ENCODE results near the gene ZNF106.

The ZNF106 gene

DNA sequence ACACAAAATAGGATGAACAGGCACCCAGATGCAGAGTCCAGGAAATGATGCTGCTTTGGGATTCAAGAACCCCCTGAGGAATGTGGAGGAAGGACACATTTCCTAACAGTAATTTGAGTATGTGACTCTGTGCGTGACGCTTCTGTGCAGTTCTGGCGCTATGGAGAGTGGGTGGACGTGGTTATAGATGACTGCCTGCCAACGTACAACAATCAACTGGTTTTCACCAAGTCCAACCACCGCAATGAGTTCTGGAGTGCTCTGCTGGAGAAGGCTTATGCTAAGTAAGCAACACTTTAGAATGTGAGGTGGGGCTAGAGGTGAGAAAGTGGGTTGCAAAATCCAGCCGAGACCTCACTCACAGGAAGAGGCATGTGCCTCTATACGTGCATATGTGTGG is 103.3 kb downstream of the ZNF106 start:
- ChIA-PET CTCF (interaction anchor here (1.1 to 7.1 kb wide), 7 partner anchors 12 to 249 kb away, joined by 3 to 58 read pairs (median 3); no protein-coding TSS in a partner anchor), POLR2A (no interaction called here)
- DNase-seq (ENCODE audit: low read depth, low spot score) = no peak
- no peak overlapping the region for H3K4me3 ChIP-seq (ENCODE audit: low read depth, low read length)
- TF ChIP-seq, protein P1, sequence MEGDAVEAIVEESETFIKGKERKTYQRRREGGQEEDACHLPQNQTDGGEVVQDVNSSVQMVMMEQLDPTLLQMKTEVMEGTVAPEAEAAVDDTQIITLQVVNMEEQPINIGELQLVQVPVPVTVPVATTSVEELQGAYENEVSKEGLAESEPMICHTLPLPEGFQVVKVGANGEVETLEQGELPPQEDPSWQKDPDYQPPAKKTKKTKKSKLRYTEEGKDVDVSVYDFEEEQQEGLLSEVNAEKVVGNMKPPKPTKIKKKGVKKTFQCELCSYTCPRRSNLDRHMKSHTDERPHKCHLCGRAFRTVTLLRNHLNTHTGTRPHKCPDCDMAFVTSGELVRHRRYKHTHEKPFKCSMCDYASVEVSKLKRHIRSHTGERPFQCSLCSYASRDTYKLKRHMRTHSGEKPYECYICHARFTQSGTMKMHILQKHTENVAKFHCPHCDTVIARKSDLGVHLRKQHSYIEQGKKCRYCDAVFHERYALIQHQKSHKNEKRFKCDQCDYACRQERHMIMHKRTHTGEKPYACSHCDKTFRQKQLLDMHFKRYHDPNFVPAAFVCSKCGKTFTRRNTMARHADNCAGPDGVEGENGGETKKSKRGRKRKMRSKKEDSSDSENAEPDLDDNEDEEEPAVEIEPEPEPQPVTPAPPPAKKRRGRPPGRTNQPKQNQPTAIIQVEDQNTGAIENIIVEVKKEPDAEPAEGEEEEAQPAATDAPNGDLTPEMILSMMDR (IDR thresholded peaks at IDR 0.05; ENCODE audit: insufficient read depth, low read length, missing control alignments) = no peak

DNA sequence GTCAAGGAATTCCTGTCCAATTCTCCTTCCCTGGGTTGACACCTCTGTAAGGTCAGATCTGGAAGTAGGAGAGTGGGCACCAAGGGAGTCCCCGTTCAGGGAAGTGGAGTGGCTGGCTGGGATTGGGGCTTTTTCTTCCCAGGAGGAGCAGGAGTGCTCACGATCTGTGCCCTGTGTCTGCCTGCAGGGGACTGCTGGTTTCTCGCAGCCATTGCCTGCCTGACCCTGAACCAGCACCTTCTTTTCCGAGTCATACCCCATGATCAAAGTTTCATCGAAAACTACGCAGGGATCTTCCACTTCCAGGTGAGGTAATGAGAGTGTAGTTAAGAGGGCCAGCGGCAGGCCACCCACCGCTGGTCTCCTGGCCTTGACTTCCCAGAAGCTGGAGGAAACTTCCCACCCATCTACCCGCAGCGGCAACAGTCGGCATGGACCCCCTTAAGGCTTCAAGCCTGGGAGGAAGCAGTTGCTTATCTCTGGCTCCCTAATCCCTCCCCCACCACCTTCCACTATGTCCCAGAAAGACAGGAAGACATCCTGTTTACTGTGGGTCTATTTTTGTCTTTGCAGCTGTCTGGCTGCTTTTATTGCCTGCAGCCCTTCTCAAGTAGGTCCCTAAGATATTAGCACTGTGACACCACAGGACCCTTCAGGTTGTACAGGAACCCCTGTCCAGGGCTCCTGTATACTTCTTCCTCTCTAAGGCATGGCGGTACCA is 104.8 kb downstream of the ZNF106 start:
- TF ChIP-seq, protein P1 (IDR thresholded peaks at IDR 0.05; ENCODE audit: insufficient read depth, low read length, missing control alignments) = no peak
- CTCF ChIA-PET = interaction anchor here (0.9 to 7.1 kb wide), 22 partner anchors 10 to 397 kb away, joined by 3 to 58 read pairs (median 6); partner anchors contain the start of genes CAPN3 and VPS39
- DNase-seq (ENCODE audit: low read depth, low spot score) = no peak
- H3K4me3 ChIP-seq (ENCODE audit: low read depth, low read length) = no peak overlapping the region
- POLR2A ChIA-PET = interaction anchor here (0.7 to 1.2 kb wide), 2 partner anchors 113 to 443 kb away, joined by 3 to 4 read pairs; partner anchors contain the start of genes GANC and TMEM87A

DNA sequence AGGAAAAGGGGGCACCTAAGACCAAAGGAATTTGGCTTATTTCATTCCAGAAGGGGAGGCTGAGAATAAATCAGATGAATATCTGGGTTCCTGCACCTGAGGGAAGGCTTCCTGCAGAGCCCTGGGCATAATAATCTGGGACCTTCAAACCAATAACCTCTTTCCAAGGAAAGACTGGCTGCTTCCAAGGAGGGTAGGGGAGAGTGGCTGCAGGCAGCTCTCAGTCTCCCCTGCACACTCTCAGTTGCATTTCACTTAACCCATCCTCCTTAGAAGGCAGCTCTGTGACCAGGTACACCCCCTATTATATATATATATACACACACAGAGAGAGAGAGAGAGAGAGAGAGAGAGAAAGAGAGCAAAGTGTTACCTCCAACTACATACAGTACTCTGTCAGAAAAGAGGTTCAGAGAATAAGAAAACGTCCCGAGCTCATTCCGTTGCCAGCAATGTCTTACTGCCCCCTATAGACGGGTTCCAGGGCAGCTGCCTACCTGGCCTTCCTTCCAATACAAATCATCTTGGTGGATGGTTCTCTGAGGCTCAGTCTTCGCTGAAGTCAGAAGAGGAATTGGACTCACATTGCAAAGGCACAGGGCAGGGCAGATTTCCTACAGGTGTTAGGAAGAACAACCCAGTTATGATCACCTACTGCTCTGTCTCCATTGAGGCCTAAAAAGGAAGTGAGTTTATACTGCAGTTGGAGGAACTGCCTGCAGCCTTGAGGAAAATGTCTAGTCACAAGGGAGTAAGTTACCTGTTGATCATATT is 105.5 kb downstream of the ZNF106 start:
- POLR2A ChIA-PET = interaction anchor here (1.2 kb wide), 1 partner anchor 112 kb away, joined by 4 read pairs; the partner anchor contains the start of genes GANC and TMEM87A

DNA sequence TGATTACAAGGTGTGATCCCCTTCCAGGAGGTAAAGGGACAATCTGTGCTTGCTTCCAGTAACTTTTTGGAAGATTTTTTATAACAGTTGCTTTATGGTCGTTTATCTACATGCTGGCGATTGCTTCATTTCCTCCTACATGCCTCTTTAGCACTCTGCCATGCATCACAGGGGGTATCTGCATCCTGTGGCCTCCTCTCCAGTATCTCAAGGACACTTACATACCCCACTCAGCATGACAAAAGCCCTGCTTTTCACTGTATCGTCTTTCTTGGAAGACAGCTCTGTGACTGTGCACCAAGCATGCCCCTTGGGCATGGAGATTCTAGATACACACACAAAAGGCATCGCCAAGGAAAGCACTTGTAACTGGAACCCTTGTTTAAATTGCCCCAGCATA is 106.3 kb downstream of the ZNF106 start:
- TF ChIP-seq, protein P1 (IDR thresholded peaks at IDR 0.05; ENCODE audit: insufficient read depth, low read length, missing control alignments) = no peak
- ChIA-PET POLR2A (interaction anchor here (1.2 kb wide), 1 partner anchor 111 kb away, joined by 4 read pairs; the partner anchor contains the start of genes GANC and TMEM87A), CTCF (interaction anchor here (0.6 to 7.1 kb wide), 43 partner anchors 8 to 396 kb away, joined by 3 to 58 read pairs (median 4); partner anchors contain the start of genes CAPN3, GANC, TMEM87A and VPS39)
- no peak overlapping the region for H3K4me3 ChIP-seq (ENCODE audit: low read depth, low read length)
- no peak for DNase-seq (ENCODE audit: low read depth, low spot score)

More for the DNA sequence above, 105.5 kb downstream of the ZNF106 start:
- TF ChIP-seq, protein P1 (IDR thresholded peaks at IDR 0.05; ENCODE audit: insufficient read depth, low read length, missing control alignments) = peak; percentile 77
- CTCF ChIA-PET = interaction anchor here (0.6 to 7.1 kb wide), 45 partner anchors 9 to 396 kb away, joined by 3 to 58 read pairs (median 4); partner anchors contain the start of genes CAPN3, GANC, TMEM87A and VPS39
- DNase-seq (ENCODE audit: low read depth, low spot score) = no peak
- no peak overlapping the region for H3K4me3 ChIP-seq (ENCODE audit: low read depth, low read length)

DNA sequence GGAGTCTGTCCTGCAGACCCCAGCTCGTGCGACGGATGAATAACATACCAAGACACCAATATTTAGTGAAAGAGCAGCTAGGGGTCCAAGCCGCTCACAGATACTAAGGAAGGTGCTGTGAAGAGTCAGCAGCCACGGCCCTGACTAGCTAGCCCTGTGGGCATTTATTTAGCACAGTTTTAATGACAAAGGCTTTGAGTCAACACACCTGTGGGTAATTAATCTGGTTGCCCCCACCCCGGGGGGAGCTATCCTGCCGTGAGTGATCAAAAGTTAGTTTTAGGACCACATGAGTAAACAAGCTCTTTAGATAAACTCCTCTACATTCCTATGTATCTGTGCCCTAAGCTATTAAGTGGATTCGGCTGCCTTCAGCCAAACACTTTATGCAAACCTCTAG is 112.9 kb downstream of the ZNF106 start:
- TF ChIP-seq, protein P1 (IDR thresholded peaks at IDR 0.05; ENCODE audit: insufficient read depth, low read length, missing control alignments) = no peak
- no peak for DNase-seq (ENCODE audit: low read depth, low spot score)
- POLR2A ChIA-PET = no interaction called here
- CTCF ChIA-PET = interaction anchor here (0.9 kb wide), 1 partner anchor 94 kb away, joined by 3 read pairs; no protein-coding TSS in a partner anchor
- H3K4me3 ChIP-seq (ENCODE audit: low read depth, low read length) = no peak overlapping the region
